COLO829 (cell line): ENCODE data around the gene NEURL2.
"Not testable (repeated sequence)": the region's sequence is repeated elsewhere in the genome, so short reads cannot be mapped to it uniquely, and the experiment has no call there.

Experiments
- DNase-seq: peaks from one replicate; pipeline ENCODE4 v3.0.0; 2012; ENCODE audit warnings: low spot score

The NEURL2 gene

GRCh38 chr20:45899046-45899835 lies 8.2 kb upstream of the NEURL2 start:
- DNase-seq, result no peak

GRCh38 chr20:45898285-45898684 lies 7.3 kb upstream of the NEURL2 start:
- DNase-seq, result no peak

GRCh38 chr20:45897692-45898091 lies 6.7 kb upstream of the NEURL2 start:
- no peak for DNase-seq

- no peak for DNase-seq
Measured at GRCh38 chr20:45897289-45897688, 6.3 kb upstream of the NEURL2 start.

- DNase-seq, result no peak
Measured at GRCh38 chr20:45896641-45897161, 5.7 kb upstream of the NEURL2 start.

GRCh38 chr20:45894797-45895196 lies 3.8 kb upstream of the NEURL2 start:
- no peak for DNase-seq

GRCh38 chr20:45893831-45894230 lies 2.8 kb upstream of the NEURL2 start:
- no peak for DNase-seq

- DNase-seq, result no peak
Measured at GRCh38 chr20:45892828-45893500, 2.0 kb upstream of the NEURL2 start.

GRCh38 chr20:45892049-45892825 lies 1.2 kb upstream of the NEURL2 start:
- peak; percentile 62 for DNase-seq

- DNase-seq, result no peak
Measured at GRCh38 chr20:45890077-45890984, 677 bp downstream of the NEURL2 start.

- DNase-seq, result no peak
Measured at GRCh38 chr20:45888681-45889080, 2.3 kb downstream of the NEURL2 start.

- no peak for DNase-seq
Measured at GRCh38 chr20:45887346-45887715, 3.7 kb downstream of the NEURL2 start, which contains the start of gene SPATA25. TSS of gene SPATA25 (minus strand) at chr20:45887622. CDS start at chr20:45887590, 32 bp downstream.

GRCh38 chr20:45886590-45887345 lies 4.2 kb downstream of the NEURL2 start:
- no peak for DNase-seq

GRCh38 chr20:45883100-45883469 lies 7.9 kb downstream of the NEURL2 start:
- DNase-seq, result no peak

- no peak for DNase-seq
Measured at GRCh38 chr20:45882469-45883099, 8.4 kb downstream of the NEURL2 start.

- DNase-seq, result peak; percentile 98
Measured at GRCh38 chr20:45880988-45881788, 9.8 kb downstream of the NEURL2 start, which contains the start of gene ZSWIM1. TSS of gene ZSWIM1 (plus strand) at chr20:45881227. CDS start at chr20:45882593, 1,366 bp downstream.

GRCh38 chr20:45878076-45878761 lies 12.8 kb downstream of the NEURL2 start:
- DNase-seq, result no peak

- peak; percentile 54 for DNase-seq
Measured at GRCh38 chr20:45874576-45874975, 16.4 kb downstream of the NEURL2 start.

GRCh38 chr20:45874104-45874481 lies 16.9 kb downstream of the NEURL2 start:
- DNase-seq, result not testable (repeated sequence)
